ENCODE results near the gene VPS13D.

The VPS13D gene

DNA sequence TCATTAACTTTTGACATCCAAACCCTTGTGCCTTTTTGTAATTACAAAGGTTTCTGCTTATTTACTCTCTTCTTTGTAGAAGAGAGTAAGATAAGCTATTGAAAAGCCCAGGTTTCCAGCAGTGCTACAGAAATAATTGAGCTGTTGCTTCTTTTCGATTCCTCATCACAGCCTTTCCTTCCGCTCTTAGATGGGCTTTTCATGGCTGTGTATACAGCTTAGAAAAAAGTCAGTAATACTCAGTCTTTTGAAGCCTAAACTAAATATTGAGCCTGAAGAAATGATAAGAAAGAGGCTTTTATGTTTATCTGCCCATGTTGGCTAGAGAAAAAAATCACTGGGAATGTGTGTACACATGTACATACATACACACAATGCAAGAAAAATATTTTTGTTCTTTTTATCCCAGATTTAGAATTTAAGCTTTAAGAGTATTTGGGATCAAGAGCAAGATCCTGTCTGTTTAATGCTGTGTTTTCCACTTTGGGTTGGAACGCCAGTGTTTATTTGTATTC, 172.4 kb downstream of the VPS13D start:
- TF ChIP-seq TCF12 (IDR thresholded peaks at IDR 0.05; ENCODE audit: low read depth) (no peak), NFIC (IDR thresholded peaks at IDR 0.05) (no peak), TEAD4 (IDR thresholded peaks at IDR 0.05) (no peak), YY1 (IDR thresholded peaks at IDR 0.05; ENCODE audit: low read depth) (no peak)
- TF ChIP-seq, protein P1, sequence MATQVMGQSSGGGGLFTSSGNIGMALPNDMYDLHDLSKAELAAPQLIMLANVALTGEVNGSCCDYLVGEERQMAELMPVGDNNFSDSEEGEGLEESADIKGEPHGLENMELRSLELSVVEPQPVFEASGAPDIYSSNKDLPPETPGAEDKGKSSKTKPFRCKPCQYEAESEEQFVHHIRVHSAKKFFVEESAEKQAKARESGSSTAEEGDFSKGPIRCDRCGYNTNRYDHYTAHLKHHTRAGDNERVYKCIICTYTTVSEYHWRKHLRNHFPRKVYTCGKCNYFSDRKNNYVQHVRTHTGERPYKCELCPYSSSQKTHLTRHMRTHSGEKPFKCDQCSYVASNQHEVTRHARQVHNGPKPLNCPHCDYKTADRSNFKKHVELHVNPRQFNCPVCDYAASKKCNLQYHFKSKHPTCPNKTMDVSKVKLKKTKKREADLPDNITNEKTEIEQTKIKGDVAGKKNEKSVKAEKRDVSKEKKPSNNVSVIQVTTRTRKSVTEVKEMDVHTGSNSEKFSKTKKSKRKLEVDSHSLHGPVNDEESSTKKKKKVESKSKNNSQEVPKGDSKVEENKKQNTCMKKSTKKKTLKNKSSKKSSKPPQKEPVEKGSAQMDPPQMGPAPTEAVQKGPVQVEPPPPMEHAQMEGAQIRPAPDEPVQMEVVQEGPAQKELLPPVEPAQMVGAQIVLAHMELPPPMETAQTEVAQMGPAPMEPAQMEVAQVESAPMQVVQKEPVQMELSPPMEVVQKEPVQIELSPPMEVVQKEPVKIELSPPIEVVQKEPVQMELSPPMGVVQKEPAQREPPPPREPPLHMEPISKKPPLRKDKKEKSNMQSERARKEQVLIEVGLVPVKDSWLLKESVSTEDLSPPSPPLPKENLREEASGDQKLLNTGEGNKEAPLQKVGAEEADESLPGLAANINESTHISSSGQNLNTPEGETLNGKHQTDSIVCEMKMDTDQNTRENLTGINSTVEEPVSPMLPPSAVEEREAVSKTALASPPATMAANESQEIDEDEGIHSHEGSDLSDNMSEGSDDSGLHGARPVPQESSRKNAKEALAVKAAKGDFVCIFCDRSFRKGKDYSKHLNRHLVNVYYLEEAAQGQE (IDR thresholded peaks at IDR 0.05; ENCODE audit: low read depth) = no peak
- TF ChIP-seq, protein P2, sequence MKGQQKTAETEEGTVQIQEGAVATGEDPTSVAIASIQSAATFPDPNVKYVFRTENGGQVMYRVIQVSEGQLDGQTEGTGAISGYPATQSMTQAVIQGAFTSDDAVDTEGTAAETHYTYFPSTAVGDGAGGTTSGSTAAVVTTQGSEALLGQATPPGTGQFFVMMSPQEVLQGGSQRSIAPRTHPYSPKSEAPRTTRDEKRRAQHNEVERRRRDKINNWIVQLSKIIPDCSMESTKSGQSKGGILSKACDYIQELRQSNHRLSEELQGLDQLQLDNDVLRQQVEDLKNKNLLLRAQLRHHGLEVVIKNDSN (IDR thresholded peaks at IDR 0.05) = no peak
- TF ChIP-seq, protein P3, sequence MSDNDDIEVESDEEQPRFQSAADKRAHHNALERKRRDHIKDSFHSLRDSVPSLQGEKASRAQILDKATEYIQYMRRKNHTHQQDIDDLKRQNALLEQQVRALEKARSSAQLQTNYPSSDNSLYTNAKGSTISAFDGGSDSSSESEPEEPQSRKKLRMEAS (IDR thresholded peaks at IDR 0.05) = no peak

DNA sequence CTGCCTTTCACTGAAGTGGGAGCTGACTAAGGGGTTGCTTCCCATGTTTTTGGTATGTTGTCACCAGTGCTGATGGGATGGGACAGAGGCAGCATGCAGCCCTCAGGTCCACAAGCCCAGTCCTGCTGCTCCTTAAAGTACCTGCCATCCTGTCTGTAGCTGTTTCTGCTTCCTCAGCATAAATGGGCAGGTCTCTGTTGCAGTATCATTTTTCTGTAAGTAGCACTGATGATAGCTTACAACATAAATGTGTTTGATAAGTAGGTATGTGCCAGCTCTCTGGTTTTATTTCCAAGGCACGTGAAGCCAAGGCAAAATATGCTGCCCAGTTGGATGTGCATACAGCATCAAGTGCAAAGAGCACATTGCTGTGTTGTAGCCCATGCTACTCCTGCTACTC, 173.0 kb downstream of the VPS13D start:
- TF ChIP-seq CREB1 (IDR thresholded peaks at IDR 0.05; ENCODE audit: low read depth) (no peak), RAD21 (IDR thresholded peaks at IDR 0.05; ENCODE audit: low read depth) (no peak), FOXM1 (IDR thresholded peaks at IDR 0.05; ENCODE audit: borderline replicate concordance, low read depth) (no peak), TEAD4 (IDR thresholded peaks at IDR 0.05) (no peak), TCF12 (IDR thresholded peaks at IDR 0.05; ENCODE audit: low read depth) (no peak), TAF1 (IDR thresholded peaks at IDR 0.05; ENCODE audit: low read depth) (no peak), EP300 (IDR thresholded peaks at IDR 0.05; ENCODE audit: borderline replicate concordance) (no peak), CEBPB (IDR thresholded peaks at IDR 0.05) (no peak), ZBTB7A (IDR thresholded peaks at IDR 0.05; ENCODE audit: low read depth) (no peak), EGR1 (IDR thresholded peaks at IDR 0.05) (no peak), YY1 (IDR thresholded peaks at IDR 0.05; ENCODE audit: low read depth) (no peak), NFIC (IDR thresholded peaks at IDR 0.05) (no peak)
- TF ChIP-seq, protein P2 (IDR thresholded peaks at IDR 0.05) = no peak
- TF ChIP-seq, protein P3 (IDR thresholded peaks at IDR 0.05) = no peak

DNA sequence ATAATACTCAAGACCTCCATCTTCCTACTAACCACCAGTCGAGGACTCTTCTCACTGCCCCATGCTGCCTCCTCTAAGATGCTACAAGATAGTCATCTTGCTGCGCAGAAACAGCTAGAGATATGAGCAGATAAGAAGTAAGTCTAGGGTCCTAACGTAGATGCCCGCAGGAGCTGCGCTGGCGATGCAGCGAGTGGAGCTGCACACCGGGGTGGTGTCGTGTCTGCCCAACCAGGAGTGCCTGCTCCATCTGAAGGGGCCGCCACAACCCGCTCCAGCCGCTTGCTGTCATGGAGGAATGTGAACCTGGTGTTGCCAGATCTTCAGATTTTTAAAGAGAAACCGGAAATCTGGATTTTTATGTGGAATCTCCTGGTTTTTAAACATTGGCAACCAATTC, 175.1 kb downstream of the VPS13D start:
- TF ChIP-seq CEBPB (IDR thresholded peaks at IDR 0.05) = no peak
- no peak for TF ChIP-seq TCF12 (IDR thresholded peaks at IDR 0.05; ENCODE audit: low read depth)
- no peak for TF ChIP-seq NFIC (IDR thresholded peaks at IDR 0.05)

DNA sequence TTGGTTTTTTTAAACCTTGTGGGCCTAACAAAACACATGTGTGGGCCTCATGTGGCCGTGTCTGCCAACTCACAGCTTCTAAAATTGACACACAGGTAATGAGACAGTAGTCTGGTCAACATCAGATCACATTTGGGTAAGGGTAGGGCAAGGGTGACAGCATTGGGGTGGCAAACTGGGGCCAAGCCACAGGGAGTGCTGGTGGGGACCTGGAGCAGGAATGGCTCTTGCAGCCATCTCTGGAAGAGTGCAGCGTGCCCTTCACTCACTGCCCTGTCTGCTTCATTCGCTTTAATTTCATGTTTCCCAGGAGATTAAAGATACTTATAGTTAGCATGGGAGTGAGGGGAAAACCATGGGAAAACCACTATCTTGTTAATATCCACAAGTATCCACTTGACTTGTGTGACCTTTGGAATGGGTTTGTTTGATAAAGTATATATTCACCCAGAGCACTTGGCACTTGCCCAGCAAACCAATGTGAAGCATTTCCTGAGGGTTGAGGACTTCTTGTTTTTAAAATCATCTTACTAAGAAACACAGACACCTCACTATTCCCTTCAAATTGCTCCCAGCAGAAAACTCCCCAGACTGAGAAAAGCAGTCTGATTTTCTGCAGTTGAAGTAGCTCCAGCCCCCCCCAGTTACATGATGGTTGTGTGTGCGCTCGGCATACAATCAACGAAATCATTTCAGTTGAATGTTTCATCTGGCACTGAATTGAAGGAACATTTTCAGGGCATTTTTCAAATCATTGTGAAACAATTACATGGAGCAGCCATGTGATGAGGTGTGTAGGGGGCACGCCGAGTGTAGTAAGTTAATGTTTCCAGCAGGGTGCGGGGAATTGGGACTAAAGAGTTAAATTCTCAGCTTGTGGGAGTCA, 175.7 kb downstream of the VPS13D start:
- TF ChIP-seq EP300 (IDR thresholded peaks at IDR 0.05; ENCODE audit: borderline replicate concordance) = no peak
- TF ChIP-seq, protein P3 (IDR thresholded peaks at IDR 0.05) = no peak
- no peak for TF ChIP-seq CREB1 (IDR thresholded peaks at IDR 0.05; ENCODE audit: low read depth)
- TF ChIP-seq, protein P2 (IDR thresholded peaks at IDR 0.05) = no peak
- no peak for TF ChIP-seq NFIC (IDR thresholded peaks at IDR 0.05)
- TF ChIP-seq TAF1 (IDR thresholded peaks at IDR 0.05; ENCODE audit: low read depth) = no peak
- no peak for TF ChIP-seq YY1 (IDR thresholded peaks at IDR 0.05; ENCODE audit: low read depth)
- no peak for TF ChIP-seq EGR1 (IDR thresholded peaks at IDR 0.05)
- no peak for TF ChIP-seq ZBTB7A (IDR thresholded peaks at IDR 0.05; ENCODE audit: low read depth)
- TF ChIP-seq FOXM1 (IDR thresholded peaks at IDR 0.05; ENCODE audit: borderline replicate concordance, low read depth) = no peak
- no peak for TF ChIP-seq TCF12 (IDR thresholded peaks at IDR 0.05; ENCODE audit: low read depth)

DNA sequence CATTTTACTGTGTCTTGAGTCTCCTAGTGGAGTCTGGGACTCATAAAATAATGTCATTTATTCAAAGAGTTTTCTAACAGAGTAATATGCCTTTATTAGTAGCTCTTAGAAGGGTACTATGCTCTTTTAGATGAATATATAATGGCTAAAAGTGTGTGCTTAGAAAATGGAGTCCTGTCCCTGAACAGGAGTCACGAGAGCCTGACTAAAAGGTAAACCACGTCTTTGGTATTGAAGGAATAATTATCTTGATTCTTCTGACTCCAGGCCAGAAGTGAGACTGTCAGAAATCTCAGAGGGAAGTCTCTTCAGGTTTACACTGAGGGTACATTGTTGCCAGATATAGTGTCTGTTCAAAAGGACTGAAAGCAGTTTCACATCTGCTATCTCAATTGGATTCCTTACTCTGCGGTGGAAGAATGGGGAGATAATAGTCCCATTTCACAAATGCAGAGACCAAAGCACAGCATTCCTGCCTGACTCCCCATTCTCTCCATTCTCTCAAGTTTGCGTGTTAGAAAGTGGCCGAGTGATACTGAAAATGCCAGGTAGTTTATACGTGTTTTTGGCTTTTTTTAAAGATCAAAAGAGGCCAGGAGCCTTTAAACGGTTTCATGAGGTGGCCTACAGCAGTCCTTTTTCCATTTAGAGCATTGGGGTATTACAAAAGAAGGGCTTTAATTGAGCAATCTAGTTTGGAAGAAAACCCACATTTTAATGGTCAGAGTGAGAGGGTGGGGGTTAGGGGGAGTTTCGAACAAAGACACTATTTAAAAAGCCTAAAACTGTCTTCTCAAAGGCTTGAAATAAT, 176.6 kb downstream of the VPS13D start:
- TF ChIP-seq NFIC (IDR thresholded peaks at IDR 0.05) (no peak), TEAD4 (IDR thresholded peaks at IDR 0.05) (no peak), CREB1 (IDR thresholded peaks at IDR 0.05; ENCODE audit: low read depth) (no peak), TAF1 (IDR thresholded peaks at IDR 0.05; ENCODE audit: low read depth) (no peak), TCF12 (IDR thresholded peaks at IDR 0.05; ENCODE audit: low read depth) (no peak), RAD21 (IDR thresholded peaks at IDR 0.05; ENCODE audit: low read depth) (no peak), EGR1 (IDR thresholded peaks at IDR 0.05) (no peak), YY1 (IDR thresholded peaks at IDR 0.05; ENCODE audit: low read depth) (no peak), ZBTB7A (IDR thresholded peaks at IDR 0.05; ENCODE audit: low read depth) (no peak), FOXM1 (IDR thresholded peaks at IDR 0.05; ENCODE audit: borderline replicate concordance, low read depth) (no peak), EP300 (IDR thresholded peaks at IDR 0.05; ENCODE audit: borderline replicate concordance) (no peak)
- TF ChIP-seq, protein P3 (IDR thresholded peaks at IDR 0.05) = no peak
- TF ChIP-seq, protein P1 (IDR thresholded peaks at IDR 0.05; ENCODE audit: low read depth) = no peak
- TF ChIP-seq, protein P2 (IDR thresholded peaks at IDR 0.05) = no peak
